H9 (cell line): ENCODE results near the gene TRMT1L. TPM values are rescaled to one million over a fixed set of nuclear protein-coding genes. Genes with fewer than 3 reads are reported as not detected.

Experiments
- DNase-seq: peaks from one replicate; pipeline ENCODE4 v3.0.0-alpha.2; 2017
- H2AFZ ChIP-seq: one replicate; pipeline ENCODE4 v1.6.1; 2013; ENCODE audit warnings: mild to moderate bottlenecking, low read length, control low read depth, moderate library complexity
- H2AK5ac ChIP-seq: 2 replicates; pipeline ENCODE4 v1.6.1; 2013; ENCODE audit warnings: low read length, control low read depth, mixed read lengths; ENCODE audit not compliant: insufficient read length
- H2BK120ac ChIP-seq: one replicate; pipeline ENCODE4 v1.6.1; 2013; ENCODE audit warnings: low read depth, mild to moderate bottlenecking, low read length, control low read depth, inconsistent platforms; ENCODE audit not compliant: poor library complexity, severe bottlenecking
- H2BK12ac ChIP-seq: 2 replicates; pipeline ENCODE4 v1.6.1; 2013; ENCODE audit warnings: low read length, control low read depth, mixed read lengths, low read depth; ENCODE audit not compliant: insufficient read length
- H2BK15ac ChIP-seq: 2 replicates; pipeline ENCODE4 v1.6.1; 2013; ENCODE audit warnings: low read depth, low read length, control low read depth
- H2BK20ac ChIP-seq: one replicate; pipeline ENCODE4 v1.6.1; 2013; ENCODE audit warnings: low read depth, mild to moderate bottlenecking, low read length, control low read depth, inconsistent platforms; ENCODE audit not compliant: poor library complexity, severe bottlenecking
- H2BK5ac ChIP-seq: 2 replicates; pipeline ENCODE4 v1.6.1; 2013; ENCODE audit warnings: low read length, control low read depth, mixed read lengths; ENCODE audit not compliant: insufficient read length
- H3K14ac ChIP-seq: 2 replicates; pipeline ENCODE4 v1.6.1; 2013; ENCODE audit warnings: low read length, control low read depth; ENCODE audit not compliant: insufficient read depth
- H3K18ac ChIP-seq: 2 replicates; pipeline ENCODE4 v1.6.1; 2013; ENCODE audit warnings: low read depth, mild to moderate bottlenecking, mixed read lengths, low read length, control low read depth; ENCODE audit not compliant: insufficient read length
- H3K23ac ChIP-seq: 2 replicates; pipeline ENCODE4 v1.6.1; 2013; ENCODE audit warnings: low read length, control low read depth, mixed read lengths, low read depth; ENCODE audit not compliant: insufficient read length
- H3K23me2 ChIP-seq: 2 replicates; pipeline ENCODE4 v1.6.1; 2013; ENCODE audit warnings: low read depth, mild to moderate bottlenecking, mixed read lengths, low read length, control low read depth; ENCODE audit not compliant: insufficient read length, poor library complexity, severe bottlenecking
- H3K27ac ChIP-seq: 2 replicates; pipeline ENCODE4 v1.5.1; 2013; ENCODE audit warnings: low read length, control low read depth, mixed read lengths, low read depth; ENCODE audit not compliant: insufficient read length
- H3K27me3 ChIP-seq: 2 replicates; pipeline ENCODE4 v1.6.1; 2013; ENCODE audit warnings: low read length, control low read depth, inconsistent platforms; ENCODE audit not compliant: insufficient read depth
- H3K4ac ChIP-seq: 2 replicates; pipeline ENCODE4 v1.6.1; 2013; ENCODE audit warnings: low read depth, mild to moderate bottlenecking, control low read depth, inconsistent platforms, low read length, moderate library complexity
- H3K4me1 ChIP-seq: 2 replicates; pipeline ENCODE4 v1.6.1; 2013; ENCODE audit warnings: low read length, control low read depth, inconsistent platforms; ENCODE audit not compliant: insufficient read depth
- H3K4me2 ChIP-seq: 2 replicates; pipeline ENCODE4 v1.6.1; 2013; ENCODE audit warnings: low read length, control low read depth, mixed read lengths; ENCODE audit not compliant: insufficient read length, insufficient read depth
- H3K56ac ChIP-seq: 2 replicates; pipeline ENCODE4 v1.6.1; 2013; ENCODE audit warnings: low read depth, mild to moderate bottlenecking, mixed read lengths, low read length, control low read depth; ENCODE audit not compliant: insufficient read length
- H3K79me1 ChIP-seq: 2 replicates; pipeline ENCODE4 v1.6.1; 2013; ENCODE audit warnings: low read depth, mild to moderate bottlenecking, moderate library complexity, low read length, control low read depth, inconsistent platforms; ENCODE audit not compliant: insufficient read depth, poor library complexity, severe bottlenecking
- H3K79me2 ChIP-seq: 2 replicates; pipeline ENCODE4 v1.6.1; 2013; ENCODE audit warnings: low read length, control low read depth, inconsistent platforms; ENCODE audit not compliant: insufficient read depth
- H3K9ac ChIP-seq: 2 replicates; pipeline ENCODE4 v1.6.1; 2013; ENCODE audit warnings: low read length, control low read depth, mixed read lengths; ENCODE audit not compliant: insufficient read length; ENCODE audit errors: extremely low read depth
- H3K9me3 ChIP-seq: one replicate; pipeline ENCODE4 v1.6.1; 2013; ENCODE audit warnings: low read depth, low read length, inconsistent platforms; ENCODE audit not compliant: control insufficient read depth
- H3T11ph ChIP-seq: one replicate; pipeline ENCODE4 v1.6.1; 2013; ENCODE audit warnings: mild to moderate bottlenecking, low read length, control low read depth, inconsistent platforms
- H4K20me1 ChIP-seq: one replicate; pipeline ENCODE4 v1.6.1; 2013; ENCODE audit not compliant: control insufficient read depth, insufficient read length, insufficient read depth
- H4K5ac ChIP-seq: 2 replicates; pipeline ENCODE4 v1.6.1; 2013; ENCODE audit warnings: low read depth, mild to moderate bottlenecking, mixed read lengths, low read length, control low read depth; ENCODE audit not compliant: insufficient read length
- H4K8ac ChIP-seq: replicated peaks from 2 replicates; pipeline ENCODE4 v1.6.1; 2013; ENCODE audit warnings: low read length, control low read depth, mixed read lengths, low read depth; ENCODE audit not compliant: insufficient read length
- H4K91ac ChIP-seq: 2 replicates; pipeline ENCODE4 v1.6.1; 2013; ENCODE audit warnings: low read depth, mild to moderate bottlenecking, moderate library complexity, mixed read lengths, low read length, control low read depth; ENCODE audit not compliant: insufficient read length
- H3K27ac Mint-ChIP-seq, 3 experiments: 2 replicates in 2 of 3; 3 replicates in 1 of 3; pipeline ENCODE4 v1.8.0; 2020 to 2021; ENCODE audit warnings: mixed read lengths in 3 of 3, mild to moderate bottlenecking in 1 of 3, moderate library complexity in 1 of 3
- H3K27me3 Mint-ChIP-seq: 2 replicates; pipeline ENCODE4 v1.8.0; 2021; ENCODE audit warnings: low read depth, mild to moderate bottlenecking, moderate library complexity, mixed read lengths
- H3K36me3 Mint-ChIP-seq, 3 experiments: 2 replicates in 2 of 3; 3 replicates in 1 of 3; pipeline ENCODE4 v1.8.0; 2020 to 2021; ENCODE audit warnings: low read depth in 3 of 3, mixed read lengths in 3 of 3; ENCODE audit not compliant: insufficient read depth in 1 of 3
- H3K4me1 Mint-ChIP-seq, 2 experiments: 2 replicates each; pipeline ENCODE4 v1.8.0; 2020; ENCODE audit warnings: mixed read lengths in 2 of 2
- H3K4me3 Mint-ChIP-seq, 2 experiments: 2 replicates in 1 of 2; 3 replicates in 1 of 2; pipeline ENCODE4 v1.8.0; 2020 to 2021; ENCODE audit warnings: mild to moderate bottlenecking in 2 of 2, mixed read lengths in 2 of 2, moderate library complexity in 1 of 2
- H3K9me3 Mint-ChIP-seq, 2 experiments: 2 replicates in 1 of 2; 3 replicates in 1 of 2; pipeline ENCODE4 v1.8.0; 2020; ENCODE audit warnings: mild to moderate bottlenecking in 2 of 2, mixed read lengths in 2 of 2, moderate library complexity in 1 of 2
- WGBS: extraction: QIAGEN DNeasy Blood & Tissue Kit; methylation state at CpG from one replicate; pipeline ENCODE4 v1.1.7; 2013; ENCODE audit warnings: missing lambda C conversion rate, low lambda C conversion rate, mixed read lengths; ENCODE audit not compliant: insufficient read length; ENCODE audit errors: extremely low coverage; 5-methylcytosine and 5-hydroxymethylcytosine counted together
- total RNA-seq: library from RNA; stranded (reverse); gene quantifications from 2 replicates; pipeline ENCODE4 v1.2.1, GENCODE V29; 2021
- TF ChIP-seq, protein P1 (sequence below): fragments of 200-600 bp; sonication (generic); conservative IDR thresholded peaks from 3 replicates; pipeline ENCODE4 v1.8.0; 2021; ENCODE audit warnings: antibody characterized with exemption, mild to moderate bottlenecking

The TRMT1L gene
- total RNA-seq, 1 experiment from 2014 or later: 17.9 TPM

DNA sequence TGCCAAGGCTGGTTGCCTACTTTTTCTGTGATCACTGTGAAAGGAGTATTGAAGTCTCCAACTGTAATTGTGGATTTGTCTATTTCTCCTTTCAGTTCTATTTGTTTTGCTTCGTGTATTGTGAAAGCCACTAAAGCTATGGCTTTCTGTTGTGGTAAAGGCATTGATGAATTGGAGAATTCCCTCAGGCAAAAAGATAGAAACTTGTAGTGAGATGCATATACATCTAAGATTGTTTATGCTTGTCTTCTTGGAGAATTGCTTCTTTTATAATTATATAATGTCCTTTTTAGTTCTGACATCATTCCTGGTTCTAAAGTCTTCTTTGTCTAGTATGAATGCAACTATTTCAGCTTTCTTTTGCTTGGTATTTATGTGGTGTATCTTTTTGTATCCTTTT is 37.0 kb upstream of the TRMT1L start:
- no peaks in the 10 kb centered on the region for H3K79me2 ChIP-seq
- H2BK5ac ChIP-seq: no peak overlapping the region
- H3K23me2 ChIP-seq: no peaks in the 10 kb centered on the region
- peaks cover 5 to 12% of the 10 kb centered on the region in 2 experiments for H3K9me3 Mint-ChIP-seq
- H2BK20ac ChIP-seq: no peak overlapping the region
- no peak overlapping the region for H2AFZ ChIP-seq
- H2BK120ac ChIP-seq: no peak overlapping the region
- H3K56ac ChIP-seq: no peak overlapping the region
- no peak overlapping the region for H3K9ac ChIP-seq
- H3K4me1 ChIP-seq: no peaks in the 10 kb centered on the region
- H2BK15ac ChIP-seq: no peak overlapping the region
- H3K36me3 Mint-ChIP-seq: peaks cover 7 to 18% (median 17%) of the 10 kb centered on the region in 3 experiments; a peak in 5 of 7 replicates
- no peak overlapping the region for H3K27ac Mint-ChIP-seq
- no peaks in the 10 kb centered on the region for H3K9me3 ChIP-seq
- H4K8ac ChIP-seq: no peak overlapping the region
- no peak overlapping the region for H4K5ac ChIP-seq
- TF ChIP-seq, protein P1, sequence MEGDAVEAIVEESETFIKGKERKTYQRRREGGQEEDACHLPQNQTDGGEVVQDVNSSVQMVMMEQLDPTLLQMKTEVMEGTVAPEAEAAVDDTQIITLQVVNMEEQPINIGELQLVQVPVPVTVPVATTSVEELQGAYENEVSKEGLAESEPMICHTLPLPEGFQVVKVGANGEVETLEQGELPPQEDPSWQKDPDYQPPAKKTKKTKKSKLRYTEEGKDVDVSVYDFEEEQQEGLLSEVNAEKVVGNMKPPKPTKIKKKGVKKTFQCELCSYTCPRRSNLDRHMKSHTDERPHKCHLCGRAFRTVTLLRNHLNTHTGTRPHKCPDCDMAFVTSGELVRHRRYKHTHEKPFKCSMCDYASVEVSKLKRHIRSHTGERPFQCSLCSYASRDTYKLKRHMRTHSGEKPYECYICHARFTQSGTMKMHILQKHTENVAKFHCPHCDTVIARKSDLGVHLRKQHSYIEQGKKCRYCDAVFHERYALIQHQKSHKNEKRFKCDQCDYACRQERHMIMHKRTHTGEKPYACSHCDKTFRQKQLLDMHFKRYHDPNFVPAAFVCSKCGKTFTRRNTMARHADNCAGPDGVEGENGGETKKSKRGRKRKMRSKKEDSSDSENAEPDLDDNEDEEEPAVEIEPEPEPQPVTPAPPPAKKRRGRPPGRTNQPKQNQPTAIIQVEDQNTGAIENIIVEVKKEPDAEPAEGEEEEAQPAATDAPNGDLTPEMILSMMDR: no peak
- no peaks in the 10 kb centered on the region for H3K27me3 Mint-ChIP-seq
- H3T11ph ChIP-seq: no peak overlapping the region
- H2AK5ac ChIP-seq: no peak overlapping the region
- no peaks in the 10 kb centered on the region for H4K20me1 ChIP-seq
- no peak overlapping the region for H3K27ac ChIP-seq
- no peak overlapping the region for H4K91ac ChIP-seq
- H2BK12ac ChIP-seq: no peak overlapping the region
- H3K79me1 ChIP-seq: no peaks in the 10 kb centered on the region
- no peaks in the 10 kb centered on the region for H3K4me1 Mint-ChIP-seq
- H3K4me3 Mint-ChIP-seq: no peak overlapping the region
- no peak overlapping the region for H3K18ac ChIP-seq
- H3K4ac ChIP-seq: no peak overlapping the region
- no peaks in the 10 kb centered on the region for H3K27me3 ChIP-seq
- no CpG with 5 or more reads among the region's 1 CpG for WGBS
- no peak overlapping the region for H3K14ac ChIP-seq
- no peak for DNase-seq
- H3K23ac ChIP-seq: no peak overlapping the region
- H3K4me2 ChIP-seq: no peak overlapping the region
